Suprapubic skin (tissue), 4 donors: ENCODE results near the gene OSBPL9.

Experiments used
- CTCF ChIP-seq, 2 donors: fragments of 200-600 bp in 1 of 2; fragments of 450-650 bp in 1 of 2; sonication (generic) in 1 of 2; IDR thresholded peaks; one replicate each; pipeline ENCODE4 v1.5.1; 2016 to 2019; ENCODE audit warnings: antibody characterized with exemption in 2 of 2, mild to moderate bottlenecking in 1 of 2, moderate library complexity in 1 of 2
- EP300 ChIP-seq: sonication (generic); formaldehyde crosslinking; IDR thresholded peaks from one replicate; pipeline ENCODE4 v1.6.1; 2017; ENCODE audit warnings: antibody characterized with exemption
- POLR2A ChIP-seq, 2 donors: fragments of 450-650 bp; IDR thresholded peaks; one replicate each; pipeline ENCODE4 v1.6.1; 2017; ENCODE audit warnings: antibody characterized with exemption in 2 of 2, mild to moderate bottlenecking in 2 of 2, moderate library complexity in 2 of 2
- POLR2AphosphoS5 ChIP-seq, 3 donors: sonication (generic); formaldehyde crosslinking; IDR thresholded peaks; one replicate each; pipeline ENCODE4 v1.6.1; 2017; ENCODE audit warnings: antibody characterized with exemption in 3 of 3

DNA sequence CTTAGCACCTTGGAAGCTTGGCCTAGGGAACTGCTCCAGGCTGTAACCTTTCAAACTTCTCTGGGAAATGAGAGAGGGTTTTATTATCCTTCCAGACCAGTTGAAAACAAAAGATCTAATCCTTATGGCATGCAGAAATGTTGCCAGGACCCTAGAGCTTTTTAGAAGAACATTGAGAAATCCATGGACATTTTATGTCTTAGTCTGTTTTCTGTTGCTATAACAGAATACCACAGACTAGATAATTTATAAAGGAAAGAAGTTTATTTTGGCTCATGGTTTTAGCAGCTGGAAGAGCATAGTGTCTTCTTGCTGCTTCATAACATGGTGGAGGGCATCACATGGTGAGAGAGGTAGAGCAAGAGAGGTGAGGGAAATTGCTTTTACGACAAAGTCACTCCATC, 25.8 kb downstream of the OSBPL9 start:
- no peak for TF ChIP-seq CTCF (IDR thresholded peaks at IDR 0.05)
- TF ChIP-seq POLR2A (IDR thresholded peaks at IDR 0.05), result no peak
- no peak for TF ChIP-seq EP300
- TF ChIP-seq POLR2AphosphoS5 (IDR thresholded peaks at IDR 0.05), result peak in 1 of 3 donors; percentile 21
